Adrenal gland (tissue), 12 donors: Measurements from ENCODE around the gene THAP9. TPM values are rescaled to one million over a fixed set of nuclear protein-coding genes. Genes with fewer than 3 reads are reported as not detected.
A peak's percentile ranks its signal among the peaks of the same experiment; 100 is the strongest.

ENCODE experiments used
- DNase-seq, 7 donors: peaks; one replicate each; pipeline ENCODE4 v3.0.0-alpha.2; 2019 to 2020
- H3K27ac ChIP-seq, 5 donors: fragments of 200-600 bp; sonication (generic) in 4 of 5; 1 replicate in 3 of 5; 2 replicates in 2 of 5; pipeline versions ENCODE4 v1.5.1 to v1.8.0; 2016 to 2020; ENCODE audit warnings: mild to moderate bottlenecking in 1 of 5
- H3K27me3 ChIP-seq: fragments of 200-600 bp; 2 replicates; pipeline ENCODE4 v1.8.0; 2021
- H3K36me3 ChIP-seq, 2 donors: fragments of 200-600 bp; replicated peaks in 1 of 2; 1 replicate in 1 of 2; 2 replicates in 1 of 2; pipeline versions ENCODE4 v1.5.1 to v1.8.0; 2018 to 2022
- H3K4me1 ChIP-seq, 2 donors: fragments of 200-600 bp; replicated peaks in 1 of 2; 1 replicate in 1 of 2; 2 replicates in 1 of 2; pipeline versions ENCODE4 v1.5.1 to v1.8.0; 2018 to 2021
- H3K4me3 ChIP-seq, 4 donors: fragments of 200-600 bp; sonication (generic) in 3 of 4; one replicate each; pipeline ENCODE4 v1.5.1; 2016 to 2018
- H3K9me3 ChIP-seq, 3 donors: fragments of 200-600 bp; sonication (generic) in 1 of 3; replicated peaks in 1 of 3; 1 replicate in 2 of 3; 2 replicates in 1 of 3; pipeline versions ENCODE4 v1.5.1 to v1.8.0; 2016 to 2021
- POLR2A ChIP-seq, 2 donors: fragments of 450-650 bp; IDR thresholded peaks; one replicate each; pipeline ENCODE4 v1.6.1; 2017; ENCODE audit warnings: antibody characterized with exemption in 2 of 2, mild to moderate bottlenecking in 2 of 2, moderate library complexity in 1 of 2
- WGBS, 4 donors: extraction: QIAGEN DNeasy Blood & Tissue Kit in 2 of 4; methylation state at CpG; one replicate each; pipeline versions ENCODE4 v1.1.5 to v1.1.7; 2013 to 2017; 5-methylcytosine and 5-hydroxymethylcytosine counted together
- intact Hi-C, 2 donors: fragments of 100-400 bp; cut with DNase I; formaldehyde crosslinking; loops; one replicate each; pipeline versions ENCODE4 v1.14.1 to v1.15.0; 2022 to 2023
- polyA plus RNA-seq, 3 donors: library from polyadenylated mRNA; stranded (reverse); fragments of 200-250 nt in 2 of 3; fragments of 350-450 nt in 1 of 3; fragmentation: Illumina TruSeq in 1 of 3; extraction: RNeasy Lipid Tissue Mini Kit (QIAGEN cat#74804) in 1 of 3; gene quantifications; one replicate each; pipeline ENCODE4 v1.2.3, GENCODE V29; 2013 to 2014
- total RNA-seq, 9 donors: library from RNA; depleted of rRNA in 4 of 9; stranded (reverse); fragments of >200 nt in 4 of 9; fragments of 120-200 nt in 1 of 9; fragmentation: NEBNext Ultra II Directional in 1 of 9; extraction: Animal tissue kit (Norgen Biotek cat#: 25700) in 1 of 9; gene quantifications; one replicate each; pipeline versions ENCODE4 v1.1.0 to v1.2.4, GENCODE V29; 2013 to 2023
- TF ChIP-seq, protein P1 (sequence below), 6 experiments: fragments of 450-650 bp in 4 of 6; fragments of 200-600 bp in 2 of 6; sonication (generic) in 1 of 6; IDR thresholded peaks; 1 replicate in 5 of 6; 2 replicates in 1 of 6; pipeline versions ENCODE4 v1.5.1 to v1.8.0; 2016 to 2021; ENCODE audit warnings: antibody characterized with exemption in 6 of 6, mild to moderate bottlenecking in 2 of 6, moderate library complexity in 1 of 6
- donor health status: healthy with polysubstance abuse.
- donor health status: Bipolar disorder and iron deficiency.
- donor health status: DM: yes; HTN: yes; CAD: no.
- donor health status: DM: no; HTN: no; CAD: no.
- donor health status: DM: no; HTN: no; CAD: no.
- donor health status: DM: yes; HTN: yes; CAD: no.

The THAP9 gene
- total and polyA plus RNA-seq, 12 donors, result 2.2 to 12.3 (median 4.0) TPM

DNA sequence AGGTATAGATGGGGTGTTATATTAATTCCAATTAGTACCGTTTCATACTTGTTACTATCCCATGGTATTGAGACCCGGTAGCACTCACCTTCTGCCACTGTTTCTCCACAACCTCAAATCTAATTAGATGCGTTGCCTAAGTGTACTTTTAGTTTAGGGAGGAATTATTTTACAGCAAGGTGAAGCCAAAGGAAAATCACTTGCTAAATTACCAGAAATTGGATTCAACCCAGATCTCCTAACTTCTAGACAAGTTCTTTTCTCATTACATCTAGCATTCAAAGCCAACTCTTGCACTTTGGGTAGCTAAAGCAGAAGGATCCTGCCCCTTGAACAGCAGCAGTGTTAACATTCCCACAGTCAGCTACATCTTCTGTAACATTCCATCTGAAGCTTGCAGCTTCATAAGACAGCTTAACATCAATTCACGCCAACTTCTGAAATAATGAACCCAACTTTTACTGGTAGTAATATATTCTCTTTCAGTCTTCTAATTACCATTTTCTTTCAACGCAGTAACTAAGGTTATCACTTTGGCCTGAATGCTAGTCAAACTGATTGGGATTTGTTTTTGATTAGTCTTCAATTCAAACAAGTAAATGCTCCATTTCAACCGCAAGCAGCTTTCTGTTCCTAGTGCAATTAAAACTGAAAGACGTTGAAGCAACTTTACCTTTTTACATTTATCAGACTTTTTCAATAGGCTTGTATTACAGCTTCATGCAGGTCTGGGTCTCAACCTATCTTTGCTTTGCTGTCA, 8.6 kb upstream of the THAP9 start:
- Histone ChIP-seq H3K4me1 (peaks cover 6 to 31% of the 10 kb centered on the region in 2 donors), H3K36me3 (peaks cover 0 to 26% of the 10 kb centered on the region in 2 donors), H3K27ac (peak overlapping the region; percentile 79 to 99 (median 97)), H3K9me3 (no peaks in the 10 kb centered on the region), H3K27me3 (no peaks in the 10 kb centered on the region), H3K4me3 (peak overlapping the region in 2 of 4 donors; percentile 49 to 85)
- intact Hi-C loops, result no loop called here
- 26 to 33% (median 27%) methylated on average over 7 of the region's 7 CpGs for WGBS, 4 donors
- DNase-seq, result no peak
- TF ChIP-seq, protein P1, sequence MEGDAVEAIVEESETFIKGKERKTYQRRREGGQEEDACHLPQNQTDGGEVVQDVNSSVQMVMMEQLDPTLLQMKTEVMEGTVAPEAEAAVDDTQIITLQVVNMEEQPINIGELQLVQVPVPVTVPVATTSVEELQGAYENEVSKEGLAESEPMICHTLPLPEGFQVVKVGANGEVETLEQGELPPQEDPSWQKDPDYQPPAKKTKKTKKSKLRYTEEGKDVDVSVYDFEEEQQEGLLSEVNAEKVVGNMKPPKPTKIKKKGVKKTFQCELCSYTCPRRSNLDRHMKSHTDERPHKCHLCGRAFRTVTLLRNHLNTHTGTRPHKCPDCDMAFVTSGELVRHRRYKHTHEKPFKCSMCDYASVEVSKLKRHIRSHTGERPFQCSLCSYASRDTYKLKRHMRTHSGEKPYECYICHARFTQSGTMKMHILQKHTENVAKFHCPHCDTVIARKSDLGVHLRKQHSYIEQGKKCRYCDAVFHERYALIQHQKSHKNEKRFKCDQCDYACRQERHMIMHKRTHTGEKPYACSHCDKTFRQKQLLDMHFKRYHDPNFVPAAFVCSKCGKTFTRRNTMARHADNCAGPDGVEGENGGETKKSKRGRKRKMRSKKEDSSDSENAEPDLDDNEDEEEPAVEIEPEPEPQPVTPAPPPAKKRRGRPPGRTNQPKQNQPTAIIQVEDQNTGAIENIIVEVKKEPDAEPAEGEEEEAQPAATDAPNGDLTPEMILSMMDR (IDR thresholded peaks at IDR 0.05), result no peak
- no peak for TF ChIP-seq POLR2A (IDR thresholded peaks at IDR 0.05)

DNA sequence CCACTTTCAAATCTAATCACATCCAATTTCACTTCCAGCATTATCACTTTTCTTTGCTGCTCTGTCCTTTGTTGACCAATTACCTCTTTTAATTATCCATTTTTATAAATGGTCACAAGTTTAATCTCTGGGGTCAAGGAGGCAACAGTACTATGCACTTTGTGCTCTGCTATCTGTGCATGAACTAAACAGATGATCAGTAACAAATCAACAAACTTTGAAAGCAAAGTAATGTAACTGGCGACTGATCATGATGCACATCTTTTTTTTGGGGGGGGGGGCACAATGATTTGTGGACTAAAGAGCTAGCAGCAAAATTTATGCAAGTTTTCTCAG, 8.1 kb upstream of the THAP9 start:
- WGBS, 4 donors, result 61 to 79% (median 74%) methylated on average over 1 of the region's 1 CpG
- no peak overlapping the region for H3K4me3 ChIP-seq
- intact Hi-C loops, result no loop called here
- TF ChIP-seq, protein P1 (IDR thresholded peaks at IDR 0.05), result no peak
- no peak for TF ChIP-seq POLR2A (IDR thresholded peaks at IDR 0.05)
- DNase-seq, result no peak
- peaks cover 0 to 26% of the 10 kb centered on the region in 2 donors for H3K36me3 ChIP-seq
- H3K9me3 ChIP-seq, result no peaks in the 10 kb centered on the region
- peaks cover 9 to 31% of the 10 kb centered on the region in 2 donors for H3K4me1 ChIP-seq
- no peak overlapping the region for H3K27ac ChIP-seq
- no peaks in the 10 kb centered on the region for H3K27me3 ChIP-seq

DNA sequence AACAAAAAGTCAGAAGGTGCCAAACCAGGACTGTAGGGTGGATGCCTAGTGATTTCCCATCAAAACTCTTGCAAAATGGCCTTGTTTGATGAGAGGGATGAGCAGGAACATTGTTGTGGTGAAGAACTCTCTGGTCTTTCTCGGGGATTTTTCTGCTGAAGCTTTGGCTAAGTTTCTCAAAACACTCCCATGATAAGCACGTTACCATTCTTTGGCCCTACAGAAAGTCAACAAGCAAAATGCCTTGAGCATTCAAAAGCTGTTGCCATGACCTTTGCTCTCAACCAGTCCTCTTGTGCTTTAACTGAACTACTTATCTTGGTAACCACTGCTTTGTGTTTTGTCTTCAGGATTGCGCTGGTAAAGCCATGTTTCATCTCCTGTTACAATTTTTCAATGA, 6.6 kb upstream of the THAP9 start:
- H3K27me3 ChIP-seq, result no peaks in the 10 kb centered on the region
- intact Hi-C loops, result no loop called here
- peaks cover 0 to 26% of the 10 kb centered on the region in 2 donors for H3K36me3 ChIP-seq

DNA sequence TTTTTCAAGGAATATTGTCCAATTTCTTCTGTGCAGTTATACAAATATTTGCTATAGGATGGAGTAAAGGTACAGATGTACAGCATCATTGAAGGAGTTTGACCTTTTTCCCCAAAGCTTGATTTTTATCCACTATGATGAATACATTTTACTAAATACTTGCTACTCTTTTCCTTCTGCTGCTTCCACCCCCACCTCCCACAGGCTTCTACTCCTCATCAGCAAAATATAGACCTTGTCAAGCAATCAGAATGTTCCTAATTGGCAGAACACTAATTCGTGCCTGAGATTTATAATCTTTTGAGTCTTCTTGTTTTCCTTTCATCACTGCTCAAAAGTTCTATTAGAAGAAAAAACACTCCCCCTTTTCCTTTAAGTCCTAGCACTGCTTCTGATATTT, 3.8 kb upstream of the THAP9 start:
- Histone ChIP-seq H3K4me3 (no peak overlapping the region), H3K27ac (no peak overlapping the region), H3K4me1 (peaks cover 29 to 40% of the 10 kb centered on the region in 2 donors), H3K36me3 (peaks cover 0 to 26% of the 10 kb centered on the region in 2 donors), H3K27me3 (no peaks in the 10 kb centered on the region), H3K9me3 (no peaks in the 10 kb centered on the region)
- TF ChIP-seq POLR2A (IDR thresholded peaks at IDR 0.05), result no peak
- TF ChIP-seq, protein P1 (IDR thresholded peaks at IDR 0.05), result no peak
- 78 to 89% (median 87%) methylated on average over 1 of the region's 1 CpG for WGBS, 4 donors
- DNase-seq, result no peak
- intact Hi-C loops, result no loop called here

More for the DNA sequence above, 6.6 kb upstream of the THAP9 start:
- Histone ChIP-seq H3K4me1 (peaks cover 24 to 39% of the 10 kb centered on the region in 2 donors), H3K9me3 (no peaks in the 10 kb centered on the region), H3K4me3 (no peak overlapping the region), H3K27ac (no peak overlapping the region)
- 91 to 94% (median 92%) methylated on average over 3 of the region's 3 CpGs for WGBS, 4 donors
- DNase-seq, result no peak
- no peak for TF ChIP-seq POLR2A (IDR thresholded peaks at IDR 0.05)
- TF ChIP-seq, protein P1 (IDR thresholded peaks at IDR 0.05), result no peak
